ENCODE data around the gene EBPL. TPM values are rescaled to one million over a fixed set of nuclear protein-coding genes. Genes with fewer than 3 reads are reported as not detected.

Gene EBPL
- total RNA-seq, 4 donors from 2014 or later = 66.6 to 89.4 (median 83.2) TPM

DNA sequence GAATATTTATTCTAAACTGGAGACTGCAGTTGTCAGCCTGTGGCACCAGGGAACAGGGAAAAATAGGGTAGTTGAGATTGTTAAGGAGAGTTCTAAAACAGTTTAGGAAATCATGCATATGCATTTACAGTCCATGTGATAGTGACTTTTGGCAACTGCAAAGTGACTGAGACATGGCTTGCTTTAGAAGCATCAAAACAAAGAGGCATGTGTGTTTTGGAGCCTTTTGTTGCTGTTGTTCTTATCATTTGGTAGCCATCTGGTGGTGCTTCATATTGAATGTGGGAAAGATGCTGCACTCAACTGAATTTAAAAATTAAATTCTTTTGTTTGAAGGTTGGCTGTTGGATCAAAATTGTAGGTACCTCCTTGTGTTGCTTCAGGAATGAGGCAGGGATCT is 10.2 kb upstream of the EBPL start:
- H3K27ac ChIP-seq = no peak overlapping the region
- H3K4me3 ChIP-seq = no peak overlapping the region
- H3K9me3 ChIP-seq = no peaks in the 10 kb centered on the region
- TF ChIP-seq POLR2A (IDR thresholded peaks at IDR 0.05) (no peak), EP300 (IDR thresholded peaks at IDR 0.05) (no peak)
- TF ChIP-seq, protein P1, sequence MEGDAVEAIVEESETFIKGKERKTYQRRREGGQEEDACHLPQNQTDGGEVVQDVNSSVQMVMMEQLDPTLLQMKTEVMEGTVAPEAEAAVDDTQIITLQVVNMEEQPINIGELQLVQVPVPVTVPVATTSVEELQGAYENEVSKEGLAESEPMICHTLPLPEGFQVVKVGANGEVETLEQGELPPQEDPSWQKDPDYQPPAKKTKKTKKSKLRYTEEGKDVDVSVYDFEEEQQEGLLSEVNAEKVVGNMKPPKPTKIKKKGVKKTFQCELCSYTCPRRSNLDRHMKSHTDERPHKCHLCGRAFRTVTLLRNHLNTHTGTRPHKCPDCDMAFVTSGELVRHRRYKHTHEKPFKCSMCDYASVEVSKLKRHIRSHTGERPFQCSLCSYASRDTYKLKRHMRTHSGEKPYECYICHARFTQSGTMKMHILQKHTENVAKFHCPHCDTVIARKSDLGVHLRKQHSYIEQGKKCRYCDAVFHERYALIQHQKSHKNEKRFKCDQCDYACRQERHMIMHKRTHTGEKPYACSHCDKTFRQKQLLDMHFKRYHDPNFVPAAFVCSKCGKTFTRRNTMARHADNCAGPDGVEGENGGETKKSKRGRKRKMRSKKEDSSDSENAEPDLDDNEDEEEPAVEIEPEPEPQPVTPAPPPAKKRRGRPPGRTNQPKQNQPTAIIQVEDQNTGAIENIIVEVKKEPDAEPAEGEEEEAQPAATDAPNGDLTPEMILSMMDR (IDR thresholded peaks at IDR 0.05) = no peak
- no peaks in the 10 kb centered on the region for H3K27me3 ChIP-seq
- no peak for DNase-seq (ENCODE audit: low spot score in 2 of 2)
- H3K4me1 ChIP-seq = no peaks in the 10 kb centered on the region
- peaks cover 0 to 74% (median 4%) of the 10 kb centered on the region in 3 donors for H3K36me3 ChIP-seq

DNA sequence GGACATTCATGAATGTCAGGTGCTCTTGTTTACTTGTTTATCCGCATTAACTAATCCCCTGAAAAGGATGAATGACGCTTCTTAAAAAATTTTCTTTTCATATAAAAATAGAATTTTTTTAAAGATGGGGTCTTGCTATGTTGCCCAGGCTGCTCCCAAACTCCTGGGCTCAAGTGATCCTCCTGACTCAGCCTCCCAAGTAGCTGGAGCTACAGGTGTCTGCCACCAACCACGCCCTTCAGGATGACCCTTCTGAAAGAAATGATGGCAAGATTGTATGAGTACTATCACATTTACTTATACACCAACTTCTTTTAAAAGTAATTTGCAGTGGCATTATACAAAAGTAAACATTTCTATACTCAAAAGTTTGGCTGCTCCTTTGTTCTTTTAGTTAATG is 6.2 kb upstream of the EBPL start:
- DNase-seq (ENCODE audit: low spot score in 2 of 2) = no peak
- H3K27ac ChIP-seq = no peak overlapping the region
- no peaks in the 10 kb centered on the region for H3K27me3 ChIP-seq

DNA sequence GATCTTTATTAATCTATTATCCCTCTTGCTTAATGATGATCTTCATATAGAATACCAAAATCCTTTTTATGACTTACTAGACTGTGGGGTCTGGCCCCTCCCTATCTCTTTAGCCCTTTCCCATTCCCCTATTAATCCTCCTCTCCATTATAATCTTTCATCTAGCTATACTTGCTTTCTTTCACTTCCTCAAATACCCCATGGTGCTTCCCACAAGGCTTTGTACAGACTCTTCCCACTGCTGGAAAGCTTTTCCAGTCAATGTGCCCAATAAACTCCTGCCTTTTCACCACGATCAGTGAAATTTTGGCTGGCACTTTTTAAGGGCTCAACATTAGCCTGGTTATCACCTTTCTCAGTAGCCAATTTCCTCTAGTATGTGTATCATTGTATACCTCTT is 3.2 kb upstream of the EBPL start:
- Histone ChIP-seq H3K9me3 (no peaks in the 10 kb centered on the region), H3K27ac (no peak overlapping the region), H3K36me3 (peaks cover 0 to 20% (median 0%) of the 10 kb centered on the region in 3 donors), H3K27me3 (no peaks in the 10 kb centered on the region), H3K4me3 (no peak overlapping the region), H3K4me1 (peaks cover 0 to 10% (median 0%) of the 10 kb centered on the region in 4 donors)
- WGBS, 2 donors = 68 to 80% methylated on average over 1 of the region's 1 CpG
- TF ChIP-seq EP300 (IDR thresholded peaks at IDR 0.05) (no peak), POLR2A (IDR thresholded peaks at IDR 0.05) (no peak)
- TF ChIP-seq, protein P1 (IDR thresholded peaks at IDR 0.05) = no peak
- DNase-seq (ENCODE audit: low spot score in 2 of 2) = no peak

More for the DNA sequence above, 6.2 kb upstream of the EBPL start:
- no peaks in the 10 kb centered on the region for H3K4me1 ChIP-seq
- no peak for TF ChIP-seq POLR2A (IDR thresholded peaks at IDR 0.05)
- TF ChIP-seq EP300 (IDR thresholded peaks at IDR 0.05) = no peak
- TF ChIP-seq, protein P1 (IDR thresholded peaks at IDR 0.05) = no peak
- no peak overlapping the region for H3K4me3 ChIP-seq
- no peaks in the 10 kb centered on the region for H3K9me3 ChIP-seq
- 95 to 98% methylated on average over 3 of the region's 3 CpGs for WGBS, 2 donors
- H3K36me3 ChIP-seq = peaks cover 0 to 46% (median 4%) of the 10 kb centered on the region in 3 donors

DNA sequence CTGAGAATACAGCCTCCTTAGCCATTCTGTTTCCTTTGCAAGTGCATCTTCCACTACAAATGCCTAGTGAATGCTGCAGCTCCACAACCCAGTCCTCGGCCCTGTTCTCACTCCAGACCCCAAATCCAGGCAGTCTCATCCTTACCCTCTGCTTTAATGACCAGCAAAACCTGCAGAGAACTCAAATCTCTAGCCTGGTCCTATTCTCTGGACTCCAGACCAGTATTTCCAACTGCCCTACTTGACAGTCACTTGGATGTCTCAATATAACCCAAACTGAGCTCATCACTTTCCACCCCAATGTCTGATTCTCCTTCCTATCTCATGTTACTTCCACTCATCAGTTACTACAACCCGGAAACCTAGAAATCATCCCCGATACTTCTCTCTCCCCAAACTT is 2.6 kb upstream of the EBPL start:
- Histone ChIP-seq H3K4me3 (no peak overlapping the region), H3K27ac (no peak overlapping the region), H3K36me3 (peaks cover 0 to 20% (median 0%) of the 10 kb centered on the region in 3 donors), H3K4me1 (peaks cover 0 to 13% (median 0%) of the 10 kb centered on the region in 4 donors), H3K27me3 (no peaks in the 10 kb centered on the region), H3K9me3 (no peaks in the 10 kb centered on the region)
- TF ChIP-seq POLR2A (IDR thresholded peaks at IDR 0.05) = no peak
- TF ChIP-seq, protein P1 (IDR thresholded peaks at IDR 0.05) = no peak
- no peak for TF ChIP-seq EP300 (IDR thresholded peaks at IDR 0.05)
- no peak for DNase-seq (ENCODE audit: low spot score in 2 of 2)
- WGBS, 2 donors = 83 to 92% methylated on average over 3 of the region's 3 CpGs

DNA sequence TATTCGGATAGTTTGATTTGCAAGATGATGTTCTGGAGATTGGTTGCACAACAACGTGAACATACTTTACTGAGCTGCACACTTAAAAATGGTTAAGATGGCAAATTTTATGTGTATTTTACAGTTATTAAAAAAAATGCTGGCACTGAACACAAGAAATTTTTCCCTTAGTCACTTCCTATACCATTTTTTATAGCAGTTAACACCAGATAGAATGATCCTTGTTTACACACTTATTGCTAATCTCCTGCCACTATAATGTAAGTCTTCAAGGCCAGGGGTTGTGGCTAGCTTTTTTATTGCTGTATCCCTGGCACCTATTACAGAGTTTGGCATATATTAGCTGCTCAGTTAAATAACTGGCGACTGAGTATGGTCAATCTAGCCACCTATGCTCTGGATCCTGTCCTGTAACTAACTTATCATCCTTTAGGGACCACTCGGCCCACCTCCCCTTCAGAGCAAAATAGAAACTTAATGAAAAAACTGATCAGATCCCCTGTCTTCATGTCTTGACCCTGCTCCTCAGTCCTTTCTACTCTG is 2.0 kb upstream of the EBPL start:
- no peak for DNase-seq (ENCODE audit: low spot score in 2 of 2)
- no peaks in the 10 kb centered on the region for H3K9me3 ChIP-seq
- H3K36me3 ChIP-seq = peaks cover 0 to 18% (median 0%) of the 10 kb centered on the region in 3 donors
- no peaks in the 10 kb centered on the region for H3K27me3 ChIP-seq
- peaks cover 0 to 13% (median 0%) of the 10 kb centered on the region in 4 donors for H3K4me1 ChIP-seq
- no peak overlapping the region for H3K27ac ChIP-seq
- WGBS, 2 donors = 82 to 89% methylated on average over 4 of the region's 4 CpGs
- no peak overlapping the region for H3K4me3 ChIP-seq
- no peak for TF ChIP-seq EP300 (IDR thresholded peaks at IDR 0.05)
- TF ChIP-seq, protein P1 (IDR thresholded peaks at IDR 0.05) = no peak
- no peak for TF ChIP-seq POLR2A (IDR thresholded peaks at IDR 0.05)
